Left cardiac atrium (tissue), 4 donors: ENCODE results near the gene GMEB2. TPM values are rescaled to one million over a fixed set of nuclear protein-coding genes. Genes with fewer than 3 reads are reported as not detected.

Experiments used
- ATAC-seq, 2 donors: fragments of 200-7000 bp; cut with Tn5 transposase; one replicate each; pipeline ENCODE4 v1.9.1; 2020; ENCODE audit warnings: mild to moderate bottlenecking in 2 of 2, moderate library complexity in 2 of 2
- DNase-seq: peaks from one replicate; pipeline ENCODE4 v3.0.0-alpha.2; 2020
- intact Hi-C, 2 donors: fragments of 100-400 bp; cut with DNase I; formaldehyde crosslinking; loops; one replicate each; pipeline versions ENCODE4 v1.14.1 to v1.15.1; 2022 to 2023
- total RNA-seq, 2 donors: library from RNA; stranded (reverse); fragmentation: NEBNext Ultra II Directional; extraction: Animal tissue kit (Norgen Biotek cat#: 25700); gene quantifications; one replicate each; pipeline ENCODE4 v1.2.1, GENCODE V29; 2021
- donor health status: DM: no; HTN: yes; CAD: no.
- donor health status: DM: no; HTN: yes; CAD: no; lungs with severe emphysema.
- donor health status: DM: yes; HTN: yes; CAD: no.
- donor health status: Dilated cardiomyopathy.

The GMEB2 gene
- total RNA-seq, 2 donors from 2014 or later = 5.7 to 7.9 TPM

GRCh38 chr20:63596423-63596822 lies 30.5 kb downstream of the GMEB2 start:
- DNase-seq = no peak
- intact Hi-C loops = loop anchor here in 1 of 2 donors (10.0 kb wide), 1 partner anchor 52 kb away; the partner anchor contains the start of gene SRMS
- ATAC-seq = no peak

DNA sequence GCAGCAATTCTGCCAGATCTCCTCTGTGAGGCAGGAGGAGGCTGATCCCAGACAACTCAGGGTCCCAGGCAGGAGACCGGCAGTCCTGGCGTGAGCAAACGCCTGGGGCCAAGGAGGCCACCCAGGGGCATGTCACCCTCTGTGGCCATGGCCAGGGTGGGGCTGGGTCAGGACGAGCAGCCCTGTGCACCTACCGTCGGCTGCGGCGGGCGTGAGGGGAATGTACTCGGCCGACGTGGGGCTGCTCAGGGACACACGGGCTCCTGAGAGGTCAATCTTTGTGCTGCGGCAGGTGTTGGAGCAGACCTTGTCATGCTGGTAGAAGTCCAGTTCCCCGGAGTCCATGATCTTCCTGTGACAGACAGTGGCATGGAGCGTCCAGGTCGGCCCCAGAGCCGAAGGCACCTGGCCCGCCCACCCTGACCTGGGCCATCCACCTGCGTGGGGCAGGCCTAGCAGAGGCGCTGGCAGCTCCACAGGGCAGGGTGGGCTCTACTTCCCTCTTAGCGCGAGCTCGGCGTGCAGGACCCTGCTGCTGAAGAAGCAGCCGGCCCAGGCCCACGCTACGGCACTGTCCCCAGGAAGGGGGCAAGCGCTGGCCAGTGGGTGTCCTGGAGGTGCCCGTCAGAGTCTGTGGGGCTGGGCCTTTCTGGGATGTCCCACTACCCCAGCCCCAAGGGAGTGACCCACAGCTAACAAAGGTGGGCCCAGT lies 31.3 kb downstream of the GMEB2 start:
- peak in 1 of 2 donors; percentile 8 for ATAC-seq
- intact Hi-C loops = loop anchor here in 1 of 2 donors (10.0 kb wide), 1 partner anchor 51 kb away; the partner anchor contains the start of gene SRMS
- no peak for DNase-seq

DNA sequence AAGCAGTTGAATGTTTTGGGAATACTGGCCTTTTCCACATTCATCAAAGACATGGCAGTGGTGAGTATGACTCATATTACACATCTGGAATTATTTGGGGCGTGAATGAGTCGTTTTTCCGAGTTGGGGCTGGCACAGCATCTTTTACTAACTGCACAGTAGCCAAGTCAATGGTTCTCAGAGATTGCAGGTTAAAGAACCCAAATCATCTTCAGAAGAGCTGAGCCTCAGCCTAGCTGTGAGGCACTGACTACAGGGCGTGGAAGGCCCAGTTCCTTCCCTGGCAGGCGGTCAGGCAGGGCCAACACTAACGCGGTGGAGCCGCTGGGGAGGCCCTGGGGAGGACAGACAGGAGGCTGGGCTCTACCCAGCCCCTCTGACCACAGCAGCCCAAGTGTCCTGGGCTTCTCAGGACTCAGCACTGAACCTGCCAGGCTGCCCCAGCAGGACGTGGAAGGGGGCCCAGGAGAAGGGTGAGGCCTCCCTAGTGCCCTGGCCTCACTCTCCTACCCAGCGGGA lies 32.8 kb downstream of the GMEB2 start:
- no peak for DNase-seq
- ATAC-seq = no peak
- intact Hi-C loops = loop anchor here in 1 of 2 donors (10.0 kb wide), 1 partner anchor 49 kb away; the partner anchor contains the start of gene SRMS

- intact Hi-C loops = loop anchor here in 1 of 2 donors (10.0 kb wide), 1 partner anchor 48 kb away; the partner anchor contains the start of gene SRMS
- ATAC-seq = no peak
- no peak for DNase-seq
These were observed 34.2 kb downstream of the GMEB2 start for GRCh38 chr20:63592661-63593060.

DNA sequence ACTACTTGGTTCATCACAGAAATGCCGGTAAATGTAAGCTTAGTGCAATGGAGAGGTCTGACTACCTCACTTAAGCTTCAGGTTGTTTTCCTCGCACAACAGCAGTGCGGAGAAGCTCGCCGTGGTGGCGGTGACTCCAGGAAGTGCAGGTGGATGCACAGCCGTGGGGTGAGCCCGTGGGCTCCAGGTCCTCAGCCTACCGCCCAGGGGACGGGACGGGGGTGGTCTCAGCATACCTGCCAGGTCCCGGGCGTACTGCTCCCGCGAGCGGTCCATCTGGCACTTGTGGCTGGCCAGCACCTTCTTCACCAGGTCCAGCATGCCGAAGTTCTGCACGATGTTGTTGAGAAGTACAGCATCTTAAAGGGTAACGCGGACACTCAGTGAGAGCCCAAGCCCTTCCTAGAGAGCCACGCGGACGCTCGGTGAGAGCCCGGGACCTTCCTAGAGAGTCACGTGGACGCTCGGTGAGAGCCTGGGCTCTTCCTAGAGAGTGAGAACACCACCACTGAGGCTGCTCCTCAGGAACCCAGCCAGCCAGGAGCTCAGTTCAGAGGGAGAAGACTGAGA lies 35.0 kb downstream of the GMEB2 start:
- DNase-seq = no peak

DNA sequence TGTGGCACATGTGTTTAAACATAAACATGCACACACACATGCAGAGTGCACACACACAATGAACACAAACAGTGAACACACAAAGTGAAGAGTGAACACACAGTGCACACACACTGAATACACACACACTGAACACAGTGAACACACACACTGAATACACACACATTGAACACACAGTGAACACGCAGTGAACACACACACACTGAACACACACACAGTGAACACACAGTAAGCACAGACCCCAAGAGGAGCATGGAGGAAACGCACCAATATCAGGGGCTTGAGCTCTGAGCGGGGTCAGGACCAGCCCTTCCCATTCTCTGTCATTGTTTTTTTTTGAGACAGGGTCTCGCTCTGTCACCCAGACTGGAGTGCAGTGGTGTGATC lies 35.8 kb downstream of the GMEB2 start:
- no peak for ATAC-seq
- DNase-seq = no peak
- intact Hi-C loops = loop anchor here in 1 of 2 donors (10.0 kb wide), 1 partner anchor 46 kb away; the partner anchor contains the start of gene SRMS

More for the DNA sequence above, 35.0 kb downstream of the GMEB2 start:
- ATAC-seq = no peak
- intact Hi-C loops = loop anchor here in 1 of 2 donors (10.0 kb wide), 1 partner anchor 47 kb away; the partner anchor contains the start of gene SRMS

DNA sequence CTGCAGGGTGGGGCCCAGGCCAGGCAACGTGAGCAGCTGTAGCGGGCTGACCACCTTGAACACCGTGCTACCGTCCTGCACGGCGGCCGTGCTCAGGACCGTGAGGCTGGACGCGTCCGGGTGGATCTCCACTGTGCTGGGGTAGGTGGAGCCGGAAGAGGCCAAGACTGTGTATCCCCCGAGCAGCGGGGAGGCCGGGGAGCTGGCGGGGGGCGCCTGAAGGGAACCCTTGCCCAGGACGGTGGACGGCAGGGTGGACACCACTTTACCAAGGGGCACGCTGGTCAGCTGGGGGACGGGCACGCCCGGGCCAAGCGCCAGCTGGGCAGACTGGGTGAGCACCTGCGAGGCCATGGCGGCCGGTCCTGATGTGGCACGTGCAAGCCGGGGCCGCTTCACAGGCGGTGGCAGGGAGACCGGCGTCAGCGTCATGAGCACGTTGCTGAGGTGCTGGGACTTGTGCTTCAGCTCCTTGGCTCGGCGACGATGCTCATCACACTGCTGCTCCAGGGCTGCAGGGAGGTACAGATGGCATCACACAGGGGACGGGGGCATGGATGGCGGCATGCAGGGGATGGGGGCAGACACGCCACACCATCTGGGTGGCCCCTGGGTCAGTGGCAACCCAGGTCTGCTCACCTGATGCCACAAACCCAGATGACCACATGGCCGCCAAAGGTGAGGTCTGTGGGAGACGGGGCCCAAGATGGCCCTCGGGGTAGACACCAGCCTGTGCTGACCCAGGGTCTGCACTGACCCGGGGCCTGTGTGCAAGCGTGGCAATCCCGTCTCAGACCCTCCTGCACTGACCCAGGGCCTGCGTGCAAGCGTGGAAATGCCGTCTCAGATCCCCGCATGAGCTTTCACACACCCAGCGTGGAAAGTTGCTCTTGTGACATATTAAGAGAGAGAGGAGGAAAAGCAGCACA lies 36.4 kb downstream of the GMEB2 start:
- intact Hi-C loops = loop anchor here in 1 of 2 donors (10.0 kb wide), 1 partner anchor 46 kb away; the partner anchor contains the start of gene SRMS
- no peak for ATAC-seq
- no peak for DNase-seq

- ATAC-seq (no peak), DNase-seq (no peak)
- intact Hi-C loops = loop anchor here in 1 of 2 donors (10.0 kb wide), 1 partner anchor 45 kb away; the partner anchor contains the start of gene SRMS
These were observed 37.4 kb downstream of the GMEB2 start for GRCh38 chr20:63589261-63590217.

DNA sequence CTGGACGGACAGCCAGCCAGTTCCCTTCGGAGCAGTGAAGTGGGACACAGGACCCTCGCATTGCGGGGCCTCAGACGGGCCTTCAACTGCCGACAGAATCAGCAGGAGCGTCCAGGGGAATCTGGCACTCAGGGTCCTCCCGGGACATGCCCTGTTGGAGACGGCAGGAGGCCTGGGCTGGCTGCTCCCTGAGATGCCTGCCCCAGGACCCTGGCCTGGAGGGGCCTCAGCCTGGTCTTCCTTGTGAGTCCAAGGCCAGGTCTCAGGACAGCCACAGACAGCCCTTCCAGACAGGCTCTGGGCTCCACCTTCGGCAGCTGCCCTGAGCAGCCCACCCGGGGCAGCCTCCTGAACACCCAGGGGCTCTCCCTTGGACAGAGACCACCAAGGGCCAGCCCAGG lies 38.3 kb downstream of the GMEB2 start:
- intact Hi-C loops = no loop called here
- DNase-seq (no peak), ATAC-seq (peak in 1 of 2 donors; percentile 17)

DNA sequence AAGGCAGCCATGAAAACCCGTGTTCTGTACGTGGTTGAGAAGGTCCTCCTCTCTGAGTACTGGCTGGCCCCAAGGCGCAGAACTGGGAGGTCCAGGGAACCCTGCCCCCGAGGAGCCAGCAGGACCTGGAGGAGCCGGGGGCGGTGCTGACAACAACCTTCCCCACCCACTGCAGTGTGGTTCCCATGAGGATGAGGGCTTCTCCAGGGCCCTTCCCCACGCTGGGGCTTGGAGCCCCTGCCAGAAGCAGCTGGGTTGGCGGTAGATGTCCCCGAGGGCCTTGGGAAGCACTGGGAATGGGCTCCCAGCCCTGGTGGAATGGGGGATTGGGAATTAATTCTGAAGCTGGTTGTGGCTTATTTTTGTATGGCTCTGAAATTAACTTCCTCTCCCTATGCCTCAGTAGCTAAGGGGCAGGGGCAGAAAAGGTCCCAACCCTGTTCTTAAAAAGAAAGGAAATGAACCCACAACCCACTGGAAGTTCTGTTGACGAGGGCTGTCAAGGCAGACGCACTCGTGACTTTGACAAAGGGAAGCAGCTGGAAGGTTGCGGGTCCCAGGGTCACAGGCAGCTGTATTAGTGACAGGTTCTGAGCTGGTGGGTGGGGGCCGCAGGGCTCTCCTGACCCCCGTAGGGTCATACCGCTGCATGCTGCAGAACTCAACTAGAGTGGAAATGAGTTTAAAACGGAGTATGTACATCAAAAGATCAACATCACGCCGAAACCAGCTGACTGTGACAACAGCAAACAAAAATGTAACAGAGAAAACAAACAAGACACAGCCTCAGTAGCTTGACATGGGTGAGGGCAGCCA lies 38.9 kb downstream of the GMEB2 start:
- DNase-seq (no peak), ATAC-seq (no peak)
- intact Hi-C loops = no loop called here

- DNase-seq (no peak), ATAC-seq (no peak)
- intact Hi-C loops = no loop called here
These were observed 39.6 kb downstream of the GMEB2 start for GRCh38 chr20:63587256-63587655.

GRCh38 chr20:63586797-63587196 lies 40.1 kb downstream of the GMEB2 start:
- DNase-seq (no peak), ATAC-seq (no peak)
- intact Hi-C loops = no loop called here

DNA sequence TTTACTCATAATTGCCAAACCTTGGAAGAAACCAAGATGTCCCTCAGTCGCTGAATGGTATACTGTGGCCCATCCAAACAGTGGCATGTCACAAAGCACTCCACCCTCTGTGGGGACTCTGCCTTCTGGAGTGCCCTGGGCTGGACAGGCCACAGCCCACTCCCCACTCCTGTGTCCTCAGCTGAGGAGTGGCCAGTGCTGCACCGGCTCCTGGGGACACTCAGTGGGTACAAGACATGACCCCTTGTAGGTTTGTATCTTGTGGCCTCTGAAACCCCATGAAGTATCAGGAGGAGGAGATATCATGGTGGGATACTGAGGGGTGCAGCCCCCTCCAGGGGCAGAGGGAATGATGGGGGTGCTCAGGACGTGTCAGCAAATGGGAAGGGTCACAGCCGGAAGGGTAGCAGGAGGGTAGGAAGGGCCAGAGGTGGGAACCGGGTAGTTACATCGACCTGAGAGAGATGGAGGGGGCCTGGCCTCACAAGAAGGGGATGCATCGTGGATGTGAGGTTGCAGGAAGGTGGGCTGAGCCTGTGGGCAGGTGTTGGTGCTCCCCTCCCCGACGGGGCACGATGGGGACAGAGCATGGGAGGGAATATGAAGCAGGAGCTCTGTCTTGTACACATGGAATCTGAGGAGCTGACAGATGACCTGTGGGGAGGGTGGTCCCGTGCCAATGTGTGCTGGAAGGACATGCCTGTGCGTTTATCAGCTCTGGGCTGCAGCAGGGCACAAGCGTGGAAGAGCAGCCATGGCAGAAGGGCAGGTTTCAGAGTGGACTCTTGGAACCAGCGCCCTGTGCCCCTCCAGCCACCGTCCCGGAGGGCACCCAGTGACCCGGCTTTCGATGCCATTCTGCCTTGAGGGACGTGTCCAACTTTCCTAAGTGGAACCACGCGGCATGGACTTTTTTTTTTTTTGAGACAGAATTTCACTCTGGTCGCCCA lies 41.0 kb downstream of the GMEB2 start:
- intact Hi-C loops = no loop called here
- no peak for DNase-seq

GRCh38 chr20:63582382-63583063 lies 44.4 kb downstream of the GMEB2 start:
- intact Hi-C loops = no loop called here
- ATAC-seq = no peak
- DNase-seq = peak; percentile 15

More for the DNA sequence above, 41.0 kb downstream of the GMEB2 start:
- no peak for ATAC-seq

- peak; percentile 14 to 57 for ATAC-seq
- intact Hi-C loops = no loop called here
- peak; percentile 39 for DNase-seq
These were observed 46.0 kb downstream of the GMEB2 start for GRCh38 chr20:63580796-63581461.
